Astrocyte of the spinal cord (primary cell): ENCODE results near the gene TNFAIP1.

Source experiments
- DNase-seq: peaks from one replicate; pipeline ENCODE4 v3.0.0; 2011; ENCODE audit warnings: low read depth, low spot score
- H3K4me3 ChIP-seq: 2 replicates; pipeline ENCODE4 v1.5.1; 2011; ENCODE audit warnings: low read depth, mild to moderate bottlenecking, low read length, moderate library complexity
- CTCF ChIP-seq: IDR thresholded peaks from 2 replicates; pipeline ENCODE4 v1.5.1; 2012; ENCODE audit warnings: low read depth, mild to moderate bottlenecking, low read length, inconsistent platforms
- in situ Hi-C: cut with HindIII; loops from 2 replicates; pipeline ENCODE4 v1.10.0; 2017; ENCODE audit warnings: low sequenced_read_pairs

The TNFAIP1 gene

GRCh38 chr17:28370744-28371103 lies 35.2 kb downstream of the TNFAIP1 start:
- in situ Hi-C loops = no loop called here
- TF ChIP-seq CTCF = no peak
- H3K4me3 ChIP-seq = peak overlapping the region; percentile 60
- DNase-seq = no peak

- H3K4me3 ChIP-seq = peak within 1 kb of the TSS; percentile 60
- TF ChIP-seq CTCF = no peak
- peak; percentile 92 for DNase-seq
- in situ Hi-C loops = no loop called here
Measured at GRCh38 chr17:28371245-28372202, 36.0 kb downstream of the TNFAIP1 start, which contains the start of gene SARM1. Gene SARM1, plus strand, starts transcription at chr17:28371694. Its CDS starts 339 bp downstream, at chr17:28372033.

- DNase-seq = peak; percentile 33
- in situ Hi-C loops = no loop called here
- H3K4me3 ChIP-seq = peak overlapping the region; percentile 60
- no peak for TF ChIP-seq CTCF
Measured at GRCh38 chr17:28372203-28372944, 36.8 kb downstream of the TNFAIP1 start.

GRCh38 chr17:28372945-28373274 lies 37.3 kb downstream of the TNFAIP1 start:
- DNase-seq = no peak
- in situ Hi-C loops = no loop called here
- no peak for TF ChIP-seq CTCF
- H3K4me3 ChIP-seq = peak overlapping the region; percentile 60

- in situ Hi-C loops = no loop called here
- no peak for TF ChIP-seq CTCF
- DNase-seq = no peak
- no peak overlapping the region for H3K4me3 ChIP-seq
Measured at GRCh38 chr17:28379814-28380801, 44.5 kb downstream of the TNFAIP1 start.

- DNase-seq = no peak
- in situ Hi-C loops = no loop called here
- no peak overlapping the region for H3K4me3 ChIP-seq
- TF ChIP-seq CTCF = peak; percentile 29
Measured at GRCh38 chr17:28381141-28381825, 45.7 kb downstream of the TNFAIP1 start.
